HEK293T (cell line): ENCODE data around the gene NPLOC4.

ENCODE experiments used
- CTCF ChIA-PET: fragments of 350-600 bp; formaldehyde crosslinking; extraction: SDS; loops from one replicate; lab custom pipeline; 2021; ENCODE audit warnings: antibody characterized with exemption, inconsistent platforms; lab: Yijun Ruan, JAX
- POLR2A ChIA-PET: fragments of 350-600 bp; formaldehyde crosslinking; extraction: SDS; loops from one replicate; lab custom pipeline; 2020; ENCODE audit warnings: antibody characterized with exemption, inconsistent platforms; lab: Yijun Ruan, JAX
- DNase-seq: peaks from one replicate; pipeline ENCODE4 v3.0.0; 2012; ENCODE audit warnings: mixed read lengths; ENCODE audit errors: extremely low spot score
- ARNT ChIP-seq: fragments of 450-650 bp; IDR thresholded peaks from 2 replicates; pipeline ENCODE4 v1.6.1; 2017; ENCODE audit warnings: mild to moderate bottlenecking
- BHLHE40 ChIP-seq: fragments of 450-650 bp; IDR thresholded peaks from 2 replicates; pipeline ENCODE4 v1.6.1; 2016; ENCODE audit warnings: mild to moderate bottlenecking, moderate library complexity, borderline replicate concordance
- CTBP1 ChIP-seq: fragments of 450-650 bp; IDR thresholded peaks from 2 replicates; pipeline ENCODE4 v1.6.1; 2016; ENCODE audit warnings: borderline replicate concordance
- ELF4 ChIP-seq: fragments of 450-650 bp; IDR thresholded peaks from 2 replicates; pipeline ENCODE4 v1.6.1; 2017; ENCODE audit warnings: antibody characterized with exemption
- FOXA1 ChIP-seq: fragments of 450-650 bp; IDR thresholded peaks from 2 replicates; pipeline ENCODE4 v1.6.1; 2016; ENCODE audit warnings: mild to moderate bottlenecking
- FOXK2 ChIP-seq: fragments of 450-650 bp; IDR thresholded peaks from 2 replicates; pipeline ENCODE4 v1.6.1; 2016; ENCODE audit warnings: mild to moderate bottlenecking
- FOXM1 ChIP-seq: fragments of 450-650 bp; IDR thresholded peaks from 2 replicates; pipeline ENCODE4 v1.6.1; 2017; ENCODE audit warnings: mild to moderate bottlenecking, borderline replicate concordance
- HDGF ChIP-seq: fragments of 450-650 bp; IDR thresholded peaks from 2 replicates; pipeline ENCODE4 v1.6.1; 2017; ENCODE audit warnings: antibody characterized with exemption, borderline replicate concordance
- L3MBTL2 ChIP-seq: fragments of 450-650 bp; conservative IDR thresholded peaks from 2 replicates; pipeline ENCODE4 v1.6.1; 2016; ENCODE audit warnings: mild to moderate bottlenecking
- LEF1 ChIP-seq: fragments of 450-650 bp; IDR thresholded peaks from 2 replicates; pipeline ENCODE4 v1.6.1; 2017; ENCODE audit warnings: mild to moderate bottlenecking, borderline replicate concordance
- NFRKB ChIP-seq: fragments of 450-650 bp; IDR thresholded peaks from 2 replicates; pipeline ENCODE4 v1.6.1; 2016; ENCODE audit warnings: mild to moderate bottlenecking, moderate library complexity
- SP1 ChIP-seq: fragments of 450-650 bp; IDR thresholded peaks from 2 replicates; pipeline ENCODE4 v1.6.1; 2017
- SUZ12 ChIP-seq: fragments of 450-650 bp; IDR thresholded peaks from 2 replicates; pipeline ENCODE4 v1.6.1; 2016; ENCODE audit warnings: mild to moderate bottlenecking
- TARDBP ChIP-seq: fragments of 450-650 bp; IDR thresholded peaks from 2 replicates; pipeline ENCODE4 v1.6.1; 2016
- ZNF384 ChIP-seq: fragments of 450-650 bp; IDR thresholded peaks from 2 replicates; pipeline ENCODE4 v1.6.1; 2016
- TF ChIP-seq, protein P1 (sequence below): fragments of 450-650 bp; IDR thresholded peaks from 2 replicates; pipeline ENCODE4 v1.6.1; 2016

Gene NPLOC4

DNA sequence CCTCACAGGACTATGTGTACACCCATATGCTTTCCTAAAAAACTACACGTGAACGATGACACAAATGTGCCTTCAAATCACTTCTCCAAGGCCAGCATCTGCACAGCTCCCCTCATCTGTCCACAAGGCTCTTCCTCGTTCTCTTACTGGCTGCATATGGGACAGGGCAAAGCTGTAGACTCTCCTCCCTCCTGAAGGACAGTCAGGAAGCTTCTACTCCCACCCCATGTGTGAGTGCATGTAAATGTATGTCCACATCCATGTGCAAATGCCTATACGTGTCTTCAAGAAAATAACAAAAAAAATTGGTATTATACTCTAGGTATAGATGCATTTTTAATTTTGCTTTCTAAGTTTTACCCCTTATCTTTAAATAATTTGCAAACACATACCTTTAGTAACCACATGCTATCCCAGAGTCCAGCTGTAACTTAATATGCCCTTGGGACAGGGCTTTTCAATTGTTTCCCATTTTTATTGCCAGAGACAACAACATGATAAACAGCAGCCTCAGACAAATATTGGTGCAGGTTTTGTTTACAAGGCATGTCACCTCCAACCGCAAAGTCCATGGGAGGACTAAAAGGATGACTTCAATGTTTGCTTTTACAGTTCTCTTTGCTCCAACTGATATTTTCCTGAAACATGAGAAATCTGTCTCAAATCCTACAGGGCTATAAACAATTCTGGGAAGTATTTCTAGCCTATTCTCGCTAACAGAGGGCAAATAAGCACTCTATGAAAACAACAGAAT lies 53.1 kb downstream of the NPLOC4 start:
- POLR2A ChIA-PET = no interaction called here
- TF ChIP-seq FOXK2 (no peak), BHLHE40 (no peak)
- CTCF ChIA-PET = interaction anchor here (1.1 kb wide), 1 partner anchor 10 kb away, joined by 3 read pairs; no protein-coding TSS in a partner anchor
- no peak for DNase-seq

DNA sequence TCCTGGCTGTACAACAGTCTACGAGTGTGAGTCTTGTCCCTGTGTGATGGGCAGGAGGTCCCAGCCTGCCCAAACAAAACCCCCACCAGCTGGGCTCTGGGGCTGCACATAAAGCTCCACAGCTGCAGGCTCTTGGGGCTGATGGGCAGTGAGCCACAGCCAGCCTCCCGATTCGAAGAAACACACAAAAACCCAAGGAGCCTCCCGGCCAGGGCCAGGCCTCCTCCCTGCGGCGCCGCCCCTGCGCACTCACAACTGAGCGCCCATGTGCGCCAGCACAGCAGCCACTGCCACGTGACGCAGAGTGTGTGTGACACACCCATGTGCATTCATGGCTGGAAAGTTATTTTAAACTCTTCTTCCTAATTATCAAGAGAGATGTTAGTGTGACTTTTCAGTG lies 54.2 kb downstream of the NPLOC4 start:
- POLR2A ChIA-PET = no interaction called here
- no peak for DNase-seq
- no peak for TF ChIP-seq NFRKB
- TF ChIP-seq ZNF384 = no peak
- TF ChIP-seq, protein P1, sequence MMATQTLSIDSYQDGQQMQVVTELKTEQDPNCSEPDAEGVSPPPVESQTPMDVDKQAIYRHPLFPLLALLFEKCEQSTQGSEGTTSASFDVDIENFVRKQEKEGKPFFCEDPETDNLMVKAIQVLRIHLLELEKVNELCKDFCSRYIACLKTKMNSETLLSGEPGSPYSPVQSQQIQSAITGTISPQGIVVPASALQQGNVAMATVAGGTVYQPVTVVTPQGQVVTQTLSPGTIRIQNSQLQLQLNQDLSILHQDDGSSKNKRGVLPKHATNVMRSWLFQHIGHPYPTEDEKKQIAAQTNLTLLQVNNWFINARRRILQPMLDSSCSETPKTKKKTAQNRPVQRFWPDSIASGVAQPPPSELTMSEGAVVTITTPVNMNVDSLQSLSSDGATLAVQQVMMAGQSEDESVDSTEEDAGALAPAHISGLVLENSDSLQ = no peak
- TF ChIP-seq SUZ12 = no peak
- no peak for TF ChIP-seq L3MBTL2
- no peak for TF ChIP-seq LEF1
- TF ChIP-seq FOXK2 = no peak
- TF ChIP-seq SP1 = no peak
- TF ChIP-seq BHLHE40 = no peak
- TF ChIP-seq FOXM1 = no peak
- no peak for TF ChIP-seq CTBP1
- TF ChIP-seq ELF4 = no peak
- no peak for TF ChIP-seq HDGF
- no peak for TF ChIP-seq FOXA1
- TF ChIP-seq ARNT = no peak
- CTCF ChIA-PET = no interaction called here

DNA sequence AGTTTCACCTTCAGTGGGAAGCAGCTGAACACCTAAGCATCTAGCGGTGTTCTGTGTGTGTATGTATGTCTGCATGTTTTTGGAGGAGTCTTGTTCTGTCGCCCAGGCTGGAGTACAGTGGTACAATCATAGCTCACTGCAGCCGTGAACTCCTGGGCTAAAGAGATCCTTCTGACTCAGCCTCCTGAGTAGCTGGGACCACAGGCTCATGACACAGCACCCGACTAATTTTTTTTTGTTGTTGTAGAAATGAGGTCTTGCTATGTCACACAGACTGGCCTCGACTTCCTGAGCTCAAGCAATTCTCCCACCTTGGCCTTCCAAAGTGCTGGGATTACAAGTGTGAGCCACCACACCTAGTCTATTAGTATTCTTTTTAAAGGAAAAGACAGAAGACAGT lies 54.6 kb downstream of the NPLOC4 start:
- TF ChIP-seq ZNF384 (no peak), HDGF (no peak), NFRKB (no peak), ARNT (no peak), FOXK2 (no peak), L3MBTL2 (no peak), FOXA1 (no peak), ELF4 (no peak), LEF1 (no peak), SP1 (no peak), CTBP1 (no peak), TARDBP (no peak), FOXM1 (no peak), SUZ12 (no peak), BHLHE40 (no peak)
- TF ChIP-seq, protein P1 = no peak
- ChIA-PET CTCF (no interaction called here), POLR2A (no interaction called here)
- DNase-seq = no peak

DNA sequence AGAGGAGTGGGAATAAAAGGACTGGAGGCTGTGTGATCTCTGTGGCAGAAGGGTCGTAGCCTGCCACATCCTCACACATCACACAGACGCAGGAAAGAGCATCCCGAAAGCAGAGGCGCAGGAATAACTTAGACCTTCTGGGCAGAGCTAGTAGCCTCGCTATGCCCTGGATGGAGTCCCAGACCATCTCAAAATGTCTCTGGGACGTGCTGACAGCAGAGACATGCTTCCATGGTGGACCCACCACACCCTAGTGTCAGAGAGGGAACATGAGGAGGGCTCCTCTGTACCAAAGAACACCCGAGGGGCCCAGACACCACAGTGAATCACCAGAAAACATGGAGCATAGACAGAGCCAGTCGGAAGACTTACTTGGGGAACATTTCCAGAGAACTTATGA lies 55.2 kb downstream of the NPLOC4 start:
- no peak for DNase-seq
- TF ChIP-seq NFRKB (no peak), LEF1 (no peak), FOXA1 (no peak), TARDBP (no peak), ZNF384 (no peak), FOXM1 (no peak), SUZ12 (no peak), HDGF (no peak), SP1 (no peak), ELF4 (no peak)
- POLR2A ChIA-PET = no interaction called here
- CTCF ChIA-PET = no interaction called here

DNA sequence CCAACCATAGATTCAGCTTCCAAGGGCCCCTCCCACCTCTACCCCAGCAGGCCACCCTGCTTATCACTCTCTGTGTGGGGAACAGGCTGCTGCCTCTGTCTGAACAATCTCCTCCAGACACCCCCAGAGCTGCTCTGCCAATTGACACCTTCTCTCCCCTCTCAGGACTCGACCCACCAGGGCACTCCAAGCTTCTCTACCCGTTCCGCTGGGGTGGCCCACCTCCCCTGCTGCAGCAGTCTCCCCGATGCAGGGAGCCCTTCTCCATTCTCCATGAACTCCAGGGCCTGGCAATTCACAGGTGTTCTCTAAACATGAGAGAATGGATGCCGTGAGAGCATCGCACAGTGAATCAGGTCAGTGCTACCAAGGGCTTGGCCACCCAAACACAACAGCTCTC lies 56.4 kb downstream of the NPLOC4 start:
- DNase-seq = no peak
- ChIA-PET CTCF (no interaction called here), POLR2A (interaction anchor here (1.1 kb wide), 1 partner anchor 28 kb away, joined by 4 read pairs; the partner anchor contains the start of gene FAAP100)
- no peak for TF ChIP-seq FOXM1
- no peak for TF ChIP-seq FOXA1
- TF ChIP-seq SUZ12 = no peak
- no peak for TF ChIP-seq SP1

DNA sequence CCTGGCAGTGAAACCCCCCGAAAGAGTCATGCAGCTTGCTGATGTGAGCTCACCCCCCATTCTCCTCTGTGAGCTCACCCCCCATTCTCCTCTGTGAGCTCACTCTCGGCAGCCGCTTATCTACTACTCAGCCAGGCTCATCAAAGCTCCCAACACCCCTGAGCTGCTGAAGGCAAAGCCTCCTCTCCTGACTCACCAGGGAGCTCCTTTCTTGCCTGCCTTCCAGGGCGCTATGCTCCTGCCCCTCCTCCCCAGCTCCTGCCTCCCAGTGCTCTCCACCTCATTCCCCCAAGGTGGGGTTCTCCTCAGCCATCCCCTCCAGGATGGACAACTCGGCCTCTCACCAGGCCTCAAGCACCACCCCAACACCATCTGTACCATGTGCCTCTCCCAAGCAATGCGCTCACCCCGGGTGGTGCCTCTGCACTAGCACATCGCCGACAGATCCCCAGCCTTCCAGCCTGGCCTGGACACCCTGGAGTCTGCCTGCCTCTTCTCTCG lies 57.0 kb downstream of the NPLOC4 start:
- ChIA-PET POLR2A (interaction anchor here (0.8 to 1.1 kb wide), 2 partner anchors 13 to 28 kb away, joined by 3 to 4 read pairs; partner anchors contain the start of gene FAAP100), CTCF (no interaction called here)
- TF ChIP-seq ZNF384 (no peak), TARDBP (no peak), HDGF (no peak), L3MBTL2 (no peak), SUZ12 (no peak), FOXM1 (no peak), LEF1 (no peak)
- DNase-seq = no peak

DNA sequence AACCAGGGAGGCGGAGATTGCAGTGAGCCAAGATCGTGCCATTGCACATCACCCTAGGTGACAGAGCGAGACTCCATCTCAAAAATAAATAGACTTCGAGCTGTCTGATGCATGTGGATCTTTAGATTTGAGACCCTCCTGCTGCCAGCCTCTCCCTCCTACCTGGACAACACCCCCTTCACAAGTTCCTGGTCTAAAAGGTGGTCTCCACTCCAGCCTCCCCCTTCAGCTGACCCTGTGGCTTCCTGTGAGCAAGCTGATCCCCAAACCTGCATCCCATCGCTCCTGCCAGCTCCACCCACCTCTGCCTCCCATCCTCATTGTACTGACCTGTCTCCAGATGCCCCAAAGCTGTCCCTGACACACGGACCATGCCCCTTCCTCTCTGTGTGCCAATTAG lies 57.6 kb downstream of the NPLOC4 start:
- no peak for TF ChIP-seq FOXM1
- TF ChIP-seq ZNF384 = no peak
- TF ChIP-seq NFRKB = no peak
- no peak for TF ChIP-seq TARDBP
- no peak for TF ChIP-seq LEF1
- TF ChIP-seq BHLHE40 = no peak
- no peak for TF ChIP-seq L3MBTL2
- TF ChIP-seq SP1 = no peak
- TF ChIP-seq FOXK2 = no peak
- TF ChIP-seq, protein P1 = no peak
- TF ChIP-seq CTBP1 = no peak
- no peak for TF ChIP-seq ELF4
- CTCF ChIA-PET = no interaction called here

More for the DNA sequence above, 57.6 kb downstream of the NPLOC4 start:
- no peak for DNase-seq
- POLR2A ChIA-PET = interaction anchor here (0.8 to 1.1 kb wide), 2 partner anchors 13 to 27 kb away, joined by 3 to 4 read pairs; partner anchors contain the start of gene FAAP100
